ENCODE measurements around the gene S1PR5.

DNA sequence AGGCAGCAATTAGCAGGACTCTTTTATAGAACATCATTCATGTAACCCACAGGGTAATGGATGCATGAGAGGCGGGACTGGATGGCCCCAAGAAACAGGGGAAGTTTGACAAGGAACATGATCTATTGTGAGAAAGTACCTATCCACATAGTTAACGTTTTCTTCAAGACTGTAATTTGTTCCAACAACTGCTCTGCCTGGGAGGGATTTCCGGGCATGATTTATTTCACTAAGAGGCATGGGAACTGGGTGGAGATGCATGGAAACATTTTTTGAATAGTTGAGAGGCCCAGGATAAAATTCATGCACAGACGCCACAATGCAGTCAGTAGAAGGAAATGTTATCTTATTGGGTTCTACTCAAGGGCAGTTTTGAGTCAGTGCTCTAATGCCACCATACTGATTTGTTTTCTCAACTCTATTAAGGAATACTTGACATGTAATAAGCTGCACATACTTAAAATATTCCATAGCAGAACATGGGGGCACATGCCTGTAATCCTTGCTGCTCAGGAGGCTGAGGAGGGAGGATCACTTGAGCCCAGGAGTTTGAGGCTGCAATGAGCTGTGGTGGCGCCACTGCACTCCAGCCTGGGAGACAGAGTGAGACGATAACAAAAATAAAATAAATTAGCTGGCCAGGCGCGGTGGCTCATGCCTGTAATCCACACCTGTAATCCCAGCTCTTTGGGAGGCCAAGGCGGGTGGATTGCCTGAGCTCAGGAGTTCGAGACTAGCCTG, 16.6 kb upstream of the S1PR5 start:
- TF ChIP-seq, protein P1, sequence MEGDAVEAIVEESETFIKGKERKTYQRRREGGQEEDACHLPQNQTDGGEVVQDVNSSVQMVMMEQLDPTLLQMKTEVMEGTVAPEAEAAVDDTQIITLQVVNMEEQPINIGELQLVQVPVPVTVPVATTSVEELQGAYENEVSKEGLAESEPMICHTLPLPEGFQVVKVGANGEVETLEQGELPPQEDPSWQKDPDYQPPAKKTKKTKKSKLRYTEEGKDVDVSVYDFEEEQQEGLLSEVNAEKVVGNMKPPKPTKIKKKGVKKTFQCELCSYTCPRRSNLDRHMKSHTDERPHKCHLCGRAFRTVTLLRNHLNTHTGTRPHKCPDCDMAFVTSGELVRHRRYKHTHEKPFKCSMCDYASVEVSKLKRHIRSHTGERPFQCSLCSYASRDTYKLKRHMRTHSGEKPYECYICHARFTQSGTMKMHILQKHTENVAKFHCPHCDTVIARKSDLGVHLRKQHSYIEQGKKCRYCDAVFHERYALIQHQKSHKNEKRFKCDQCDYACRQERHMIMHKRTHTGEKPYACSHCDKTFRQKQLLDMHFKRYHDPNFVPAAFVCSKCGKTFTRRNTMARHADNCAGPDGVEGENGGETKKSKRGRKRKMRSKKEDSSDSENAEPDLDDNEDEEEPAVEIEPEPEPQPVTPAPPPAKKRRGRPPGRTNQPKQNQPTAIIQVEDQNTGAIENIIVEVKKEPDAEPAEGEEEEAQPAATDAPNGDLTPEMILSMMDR (IDR thresholded peaks at IDR 0.05): no peak
- no peak for TF ChIP-seq POLR2A (IDR thresholded peaks at IDR 0.05)
